ENCODE results near the gene CDC42EP2.
"Not testable (repeated sequence)": the region's sequence is repeated elsewhere in the genome, so short reads cannot be mapped to it uniquely, and the experiment has no call there.

Gene CDC42EP2

DNA sequence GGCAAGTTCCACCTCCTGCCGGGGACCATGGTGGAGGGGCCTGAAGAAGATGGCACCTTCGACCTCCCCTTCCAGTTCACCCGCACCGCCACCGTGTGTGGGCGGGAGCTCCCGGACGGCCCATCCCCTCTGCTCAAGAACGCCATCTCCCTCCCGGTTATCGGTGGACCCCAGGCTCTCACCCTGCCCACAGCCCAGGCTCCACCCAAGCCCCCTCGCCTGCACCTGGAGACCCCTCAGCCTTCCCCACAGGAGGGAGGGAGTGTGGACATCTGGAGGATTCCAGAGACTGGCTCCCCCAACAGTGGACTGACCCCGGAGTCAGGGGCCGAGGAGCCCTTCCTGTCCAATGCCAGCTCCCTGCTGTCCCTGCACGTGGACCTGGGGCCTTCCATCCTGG, 6.4 kb downstream of the CDC42EP2 start:
- DNase-seq: no peak

DNA sequence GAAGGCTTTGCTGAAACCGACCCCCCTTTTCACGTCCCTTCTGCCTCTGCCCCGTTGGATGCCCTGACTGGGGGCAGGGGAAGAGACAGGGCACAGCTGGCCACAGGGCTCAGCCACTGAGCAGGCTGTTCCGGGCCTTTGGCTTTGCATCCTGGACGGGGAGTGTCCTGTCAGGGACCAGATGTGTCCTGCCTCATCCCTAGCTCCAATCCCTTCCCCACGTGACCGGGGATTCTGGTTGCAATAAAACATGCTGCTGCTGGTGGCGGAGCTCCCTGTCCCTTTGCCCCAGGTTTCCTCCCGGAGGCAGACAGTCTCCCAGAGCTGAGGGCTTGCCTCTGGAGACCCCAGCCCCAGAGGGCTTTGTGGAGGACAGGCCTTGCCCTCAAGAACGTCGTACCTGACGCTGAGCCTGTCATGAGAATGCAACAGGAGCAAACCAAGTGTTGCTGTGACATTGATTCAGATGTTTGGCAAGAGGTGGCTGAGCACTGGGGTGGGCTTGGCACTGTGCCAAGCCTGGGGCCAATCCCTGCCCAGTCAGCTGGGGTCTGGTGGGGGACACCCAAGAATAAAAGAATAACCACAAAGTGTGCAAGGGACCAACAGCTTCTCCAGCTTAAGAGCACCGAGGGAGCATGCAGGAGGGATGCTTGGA, 7.3 kb downstream of the CDC42EP2 start:
- DNase-seq: no peak

DNA sequence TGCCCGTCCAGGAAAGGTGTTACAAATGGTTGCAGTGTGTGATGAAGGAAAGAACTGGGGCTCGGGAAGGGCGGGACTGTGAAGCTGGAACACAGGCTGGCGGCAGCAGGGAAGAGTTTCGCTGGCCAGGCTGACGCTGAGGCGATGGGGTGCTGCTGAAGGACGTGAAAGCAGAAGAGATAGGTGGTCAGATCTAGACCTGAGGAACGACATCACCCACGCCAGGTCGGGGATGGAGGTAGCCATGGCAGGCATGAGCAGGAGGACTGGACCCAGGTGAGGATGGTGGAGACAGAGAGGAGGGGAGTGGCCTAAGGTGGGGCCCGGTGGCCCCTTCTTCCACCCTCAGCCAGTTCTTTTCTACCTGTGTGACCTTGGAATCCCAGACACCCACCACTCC, 9.1 kb downstream of the CDC42EP2 start:
- DNase-seq: no peak

DNA sequence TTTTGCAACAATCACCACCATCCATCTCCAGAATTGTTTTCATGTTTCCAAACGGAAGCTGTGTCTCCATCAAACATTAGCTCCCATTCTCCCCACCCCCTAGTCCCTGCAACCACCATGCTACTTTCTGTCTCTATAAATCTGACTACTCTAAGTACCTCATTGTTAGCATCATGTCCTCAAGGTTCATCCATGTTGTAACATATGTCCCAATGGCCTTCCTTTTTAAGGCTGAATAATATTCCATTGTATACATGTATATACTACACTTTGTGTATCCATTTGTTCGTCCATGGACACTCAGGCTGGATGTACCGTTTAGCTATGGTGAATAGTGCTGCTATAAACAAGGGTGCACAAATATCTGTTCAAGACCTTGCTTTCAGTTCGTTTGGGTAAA, 10.8 kb downstream of the CDC42EP2 start:
- no peak for DNase-seq

DNA sequence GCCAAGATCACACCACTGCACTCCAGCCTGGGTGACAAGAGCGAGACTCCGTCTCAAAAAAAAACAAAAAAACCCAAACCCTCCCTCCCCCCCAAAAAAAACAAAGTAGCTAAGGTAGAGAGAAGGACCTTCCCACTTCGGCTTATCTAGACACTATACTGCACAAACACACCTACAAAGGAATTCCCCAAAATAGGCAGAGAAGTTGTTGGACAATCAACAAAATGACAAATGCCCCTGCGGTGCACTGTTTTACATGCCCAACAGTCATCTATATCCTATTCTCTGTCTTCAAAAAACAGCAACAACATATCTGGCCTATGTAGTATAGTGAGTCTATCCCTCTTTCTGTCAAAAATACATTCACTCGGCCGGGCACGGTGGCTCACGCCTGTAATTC, 12.4 kb downstream of the CDC42EP2 start:
- no peak for DNase-seq

DNA sequence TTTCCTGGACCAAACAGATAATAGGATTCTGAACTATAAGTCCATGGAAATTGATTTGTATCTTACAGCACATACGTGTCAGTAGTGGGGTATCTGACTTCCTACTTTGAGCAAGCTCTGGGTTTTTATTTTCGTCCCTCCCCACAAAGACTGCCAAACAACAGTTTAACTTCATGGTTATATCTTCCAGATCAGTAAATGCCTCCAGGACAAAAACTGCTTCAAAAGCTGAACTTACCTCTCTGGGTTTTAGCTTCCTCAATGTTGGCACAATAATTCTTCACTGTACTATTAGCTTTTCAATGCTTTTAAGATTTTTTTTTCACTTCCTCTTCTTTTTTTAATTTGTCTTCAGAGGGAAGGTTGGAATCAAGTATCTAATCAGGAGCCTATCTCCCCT, 14.8 kb downstream of the CDC42EP2 start:
- DNase-seq: no peak

DNA sequence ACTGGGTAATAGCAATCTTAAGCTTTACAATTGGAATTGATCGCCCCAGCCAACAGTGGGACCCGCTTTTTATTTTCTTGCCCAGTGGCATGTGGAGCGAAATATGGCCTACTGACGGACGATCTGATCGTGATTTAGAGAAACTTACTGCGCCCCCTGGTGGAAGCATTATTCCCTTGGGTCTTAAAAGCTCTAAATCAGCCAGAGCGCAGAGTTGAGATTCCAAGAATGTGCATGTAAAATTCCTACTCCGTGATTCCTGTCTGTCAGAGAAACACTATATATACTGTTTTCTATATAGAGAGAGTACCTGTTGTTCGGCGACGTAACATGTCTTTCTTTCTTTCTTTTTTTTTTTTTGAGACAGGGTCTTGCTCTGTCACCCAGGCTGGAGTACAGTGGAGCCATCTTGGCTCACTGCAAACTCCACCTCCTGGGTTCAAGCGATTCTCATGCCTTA, 15.3 kb downstream of the CDC42EP2 start:
- peak; percentile 85 to 90 for DNase-seq

DNA sequence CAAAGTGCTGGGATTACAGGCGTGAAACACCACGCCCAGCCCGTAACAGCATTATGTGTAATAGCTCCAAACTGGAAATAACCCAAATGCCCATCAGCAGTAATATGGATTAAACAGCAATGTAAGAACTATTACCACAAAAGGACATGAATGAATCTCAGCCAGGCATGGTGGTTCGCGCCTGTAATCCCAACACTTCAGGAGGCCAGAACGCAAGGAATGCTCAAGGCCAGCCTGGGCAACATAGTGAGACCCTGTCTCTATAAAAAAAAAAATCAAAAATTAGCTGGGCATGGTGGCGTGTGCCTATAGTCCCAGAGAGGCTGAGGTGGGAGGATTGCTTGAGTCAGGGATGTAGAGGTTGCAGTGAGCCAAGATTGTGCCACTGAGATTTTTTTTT, 15.9 kb downstream of the CDC42EP2 start:
- DNase-seq: no peak

DNA sequence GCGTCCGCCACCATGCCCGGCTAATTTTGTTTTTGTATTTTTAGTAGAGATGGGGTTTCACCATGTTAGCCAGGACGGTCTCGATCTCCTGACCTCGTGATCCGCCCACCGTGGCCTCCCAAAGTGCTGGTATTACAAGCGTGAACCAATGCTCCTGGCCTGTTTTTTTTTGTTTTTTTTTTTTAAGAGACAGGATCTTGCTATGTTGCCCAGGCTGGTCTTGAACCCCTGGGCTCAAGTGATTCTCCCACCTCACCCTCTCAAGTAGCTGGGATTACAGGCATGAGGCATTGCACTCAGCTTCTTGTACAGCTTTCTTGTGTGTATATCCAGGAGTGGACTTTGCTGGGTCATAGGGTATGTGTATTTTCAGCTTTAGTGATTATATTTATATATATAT, 17.9 kb downstream of the CDC42EP2 start:
- DNase-seq: not testable (repeated sequence)

DNA sequence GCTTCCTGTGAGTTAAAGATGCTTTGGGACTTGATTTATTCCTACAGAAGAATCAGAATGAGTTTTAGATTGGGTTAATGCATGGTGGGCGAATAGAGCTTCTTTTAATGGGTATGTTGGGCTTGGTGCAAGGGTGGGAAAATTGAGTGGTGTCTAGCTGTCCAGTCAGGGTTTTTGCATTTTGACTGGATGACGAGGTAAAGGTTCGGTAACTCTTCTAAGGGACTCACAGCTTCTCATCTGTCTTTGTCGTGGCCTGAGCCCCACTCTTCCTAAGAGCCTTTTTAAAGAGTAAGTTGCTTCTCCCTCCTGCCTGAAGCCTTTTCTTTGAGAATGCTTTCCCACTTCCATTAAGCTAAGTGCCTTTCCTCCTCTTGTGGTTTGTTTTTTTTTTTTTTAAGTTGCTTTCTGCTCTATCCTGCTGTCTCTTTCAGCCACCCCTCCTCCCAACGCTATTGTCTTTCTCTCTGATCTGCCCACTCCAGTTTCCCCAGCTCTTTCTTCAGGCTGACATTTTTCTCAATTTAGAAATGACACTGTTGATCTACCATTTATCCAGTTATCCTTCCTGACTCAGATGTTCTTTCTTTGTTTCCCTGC, 20.1 kb downstream of the CDC42EP2 start:
- DNase-seq: no peak

DNA sequence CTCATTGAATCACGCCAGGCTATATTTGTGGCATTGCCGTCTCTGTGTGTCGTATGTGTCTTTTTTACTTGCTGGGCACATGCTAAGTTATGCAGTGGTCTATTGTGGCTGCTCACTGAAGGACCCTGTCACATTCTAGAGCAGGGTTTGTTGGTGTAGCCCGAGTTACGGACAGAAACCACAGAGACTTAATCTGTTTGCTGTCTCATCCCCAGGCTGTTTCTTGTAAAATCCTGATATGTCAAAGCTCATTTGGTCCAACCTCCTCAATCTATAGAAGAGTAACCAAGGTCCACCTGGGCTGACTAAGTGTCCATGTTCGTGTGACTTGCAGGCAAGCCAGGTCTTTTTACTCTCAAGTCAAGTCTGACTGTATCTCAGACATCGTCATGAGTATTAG, 24.0 kb downstream of the CDC42EP2 start:
- DNase-seq: no peak

DNA sequence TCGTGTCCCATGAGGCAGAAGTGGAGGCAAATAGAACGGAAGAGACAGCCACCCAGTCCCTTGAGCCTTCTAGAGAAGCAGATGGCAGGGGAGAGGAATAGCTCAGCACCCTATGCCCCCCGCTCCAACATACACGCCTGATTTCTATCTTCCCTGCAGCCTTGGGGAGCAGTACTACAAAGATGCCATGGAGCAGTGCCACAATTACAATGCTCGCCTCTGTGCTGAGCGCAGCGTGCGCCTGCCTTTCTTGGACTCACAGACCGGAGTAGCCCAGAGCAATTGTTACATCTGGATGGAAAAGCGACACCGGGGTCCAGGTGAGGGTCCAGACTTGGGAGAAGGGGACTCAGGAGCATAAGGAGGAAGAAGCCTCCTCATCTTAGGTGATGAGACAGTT, 25.6 kb downstream of the CDC42EP2 start:
- no peak for DNase-seq

DNA sequence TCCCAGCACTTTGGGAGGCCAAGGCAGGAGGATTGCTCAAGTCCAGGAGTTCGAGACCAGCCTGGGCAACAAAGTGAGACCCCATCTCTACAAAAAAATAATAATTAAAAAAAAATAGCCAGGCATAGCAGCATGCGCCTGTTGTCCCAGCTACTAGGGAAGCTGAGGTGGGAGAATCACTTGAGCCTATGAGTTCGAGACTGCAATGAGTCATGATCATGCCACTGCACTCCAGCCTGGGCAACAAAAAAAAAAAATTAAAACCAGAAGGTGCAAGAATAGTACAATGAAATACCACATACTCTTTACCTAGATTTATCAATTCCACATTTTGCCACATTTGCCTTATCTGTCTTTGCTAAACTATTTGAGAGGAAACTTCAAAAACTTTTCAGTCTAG, 27.2 kb downstream of the CDC42EP2 start:
- no peak for DNase-seq

DNA sequence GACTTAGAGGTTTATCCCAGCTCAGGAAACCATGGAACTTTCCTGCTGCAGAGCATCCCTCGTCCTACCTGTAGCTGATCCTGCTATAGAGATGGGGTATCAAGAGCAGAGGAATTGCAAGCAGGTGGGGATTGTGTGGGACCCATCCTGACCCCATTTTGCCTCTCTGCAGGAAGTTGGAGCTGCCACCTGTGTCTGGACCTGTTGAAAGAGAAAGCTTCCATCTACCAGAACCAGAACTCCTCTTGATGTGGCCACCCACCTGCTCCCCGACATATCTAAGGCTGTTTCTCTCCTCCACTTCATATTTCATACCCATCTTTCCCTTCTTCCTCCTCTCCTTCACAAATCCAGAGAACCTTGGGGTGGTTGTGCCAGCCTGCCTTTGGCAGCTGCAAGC, 36.8 kb downstream of the CDC42EP2 start:
- DNase-seq: no peak

DNA sequence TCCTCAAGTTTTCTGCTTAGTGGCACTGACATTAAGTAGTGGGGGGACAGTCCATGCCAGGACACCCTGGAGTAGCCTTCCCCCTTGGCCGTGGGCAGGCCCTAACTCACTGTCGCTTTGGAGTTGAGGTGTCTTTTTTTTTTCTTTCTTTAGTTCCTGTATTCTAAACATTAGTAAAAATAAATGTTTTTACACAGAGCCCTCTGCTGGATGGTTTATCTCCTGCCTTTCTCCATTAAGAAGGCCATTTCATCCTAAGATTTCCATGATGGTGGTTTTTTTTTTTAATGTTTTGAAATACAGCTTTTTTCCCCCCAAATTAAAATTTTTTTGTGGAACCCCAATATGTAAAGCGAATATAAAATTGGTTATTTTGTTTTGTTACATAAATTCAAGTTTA, 38.1 kb downstream of the CDC42EP2 start:
- no peak for DNase-seq

DNA sequence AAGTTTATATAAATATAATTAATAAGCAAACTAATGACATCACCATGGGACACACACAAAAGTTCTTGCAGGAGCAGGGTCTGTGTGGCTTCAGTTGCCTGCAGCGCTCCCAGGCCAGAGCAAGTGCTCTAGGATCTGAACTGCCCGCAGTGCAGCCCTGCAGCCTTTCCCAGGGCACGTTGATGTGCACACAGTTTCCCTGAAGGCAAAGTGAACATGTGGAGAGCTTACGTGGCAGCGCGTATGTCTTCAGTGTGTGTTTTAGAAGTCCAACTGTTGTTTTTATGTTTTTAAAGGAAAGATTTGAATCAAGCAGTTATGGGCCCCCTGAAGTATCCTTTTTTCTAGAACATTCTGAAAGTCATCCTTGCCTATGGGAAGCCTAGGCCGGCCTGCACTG, 38.7 kb downstream of the CDC42EP2 start:
- no peak for DNase-seq

DNA sequence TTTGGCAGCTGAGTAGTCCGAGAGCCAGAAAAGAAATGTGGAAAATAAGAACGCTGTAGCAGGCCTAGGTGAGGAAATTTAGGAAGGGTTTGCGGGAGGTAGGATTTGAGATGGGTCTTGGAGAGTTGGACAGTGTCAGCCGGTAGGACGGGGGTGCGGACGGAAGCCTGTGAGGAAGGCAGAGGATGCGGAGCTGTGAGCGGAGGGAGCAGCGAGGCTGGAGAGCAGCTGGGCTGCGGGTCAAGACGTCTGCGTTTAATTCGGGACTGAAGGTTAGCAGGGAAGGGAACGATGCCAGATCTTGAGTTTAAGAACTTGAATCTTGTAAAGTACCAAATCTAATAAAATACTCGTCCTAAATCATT, 39.2 kb downstream of the CDC42EP2 start:
- no peak for DNase-seq

DNA sequence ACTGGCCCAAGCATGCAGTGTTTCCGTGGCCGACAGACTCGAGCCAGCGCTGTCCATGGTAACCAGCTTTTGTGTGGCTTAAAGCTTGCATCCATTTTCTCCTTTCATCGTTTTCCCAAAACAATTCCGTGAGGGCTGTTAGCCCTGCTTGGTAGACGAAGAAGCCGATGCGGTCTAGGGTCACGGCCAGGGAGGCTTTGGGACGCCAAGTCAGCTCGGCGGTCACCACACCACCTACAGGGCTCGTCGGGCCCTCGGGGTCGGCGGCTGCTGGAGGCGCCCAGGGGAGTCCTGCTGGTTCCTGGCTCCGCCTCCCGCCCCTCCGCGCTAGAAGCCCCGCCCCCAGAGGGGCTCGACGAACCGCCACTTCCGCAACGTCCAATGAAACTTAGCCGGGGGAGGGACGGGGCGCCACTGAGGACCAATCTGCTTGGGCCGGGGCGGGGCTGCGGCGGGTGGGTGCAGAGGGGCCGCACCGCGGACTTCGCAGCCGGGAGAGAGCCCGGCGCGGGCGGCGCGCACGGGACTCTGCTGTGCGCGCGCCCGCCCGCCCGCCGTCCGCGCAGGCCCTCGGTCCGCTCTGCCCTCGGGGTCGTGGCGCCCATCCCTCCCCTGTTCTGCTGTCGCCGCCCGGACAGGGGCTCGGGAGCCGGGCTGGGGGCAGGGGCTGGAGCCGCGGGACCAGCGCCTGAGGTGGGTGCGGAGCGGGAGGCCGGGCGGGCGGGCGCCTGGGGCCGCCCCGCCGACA, 39.8 kb downstream of the CDC42EP2 start, which contains the start of gene TIGD3:
Gene TIGD3, plus strand, starts transcription at position 487 of the 748 bp plus-strand sequence. CDS start 1,058 bp downstream, outside the sequence.
- DNase-seq: peak; percentile 95 to 97

DNA sequence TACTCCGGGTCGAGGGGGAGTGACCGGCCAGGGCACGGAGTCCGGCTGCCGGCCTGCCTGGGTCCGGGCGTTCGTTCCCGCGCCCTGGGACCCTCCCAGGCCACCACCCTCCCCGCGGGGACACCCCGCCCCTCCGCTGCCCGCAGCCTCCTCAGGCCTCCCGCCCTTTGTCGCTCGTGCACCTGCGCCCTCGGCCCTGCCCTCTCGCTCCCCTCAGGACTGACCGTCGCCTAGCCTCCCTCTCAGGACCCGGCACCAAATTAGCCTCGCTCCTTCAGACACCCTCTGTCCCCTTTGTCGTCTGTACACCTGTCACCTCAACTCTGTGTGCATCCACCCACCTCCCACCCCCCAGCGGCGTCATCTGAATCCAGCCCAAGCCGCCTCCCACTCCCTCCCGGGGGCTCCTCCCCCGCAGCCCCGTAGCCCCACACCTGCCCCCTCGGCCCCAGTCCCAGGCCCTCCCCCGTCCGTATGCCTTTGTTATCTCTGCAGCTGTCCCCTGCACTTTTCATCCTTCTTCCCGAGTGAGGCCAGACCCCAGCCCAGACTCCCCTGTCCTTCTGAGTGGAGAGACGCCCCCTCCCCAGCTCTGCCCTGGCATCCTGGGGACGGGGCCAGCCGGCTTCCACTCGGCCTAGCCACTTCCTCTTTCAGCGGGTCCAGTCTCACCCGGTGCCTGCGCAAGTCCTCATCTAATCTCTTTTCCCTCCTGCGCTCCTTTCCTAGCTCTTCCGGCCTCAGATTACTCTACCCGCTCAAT, 40.5 kb downstream of the CDC42EP2 start:
- peak; percentile 65 to 69 for DNase-seq

DNA sequence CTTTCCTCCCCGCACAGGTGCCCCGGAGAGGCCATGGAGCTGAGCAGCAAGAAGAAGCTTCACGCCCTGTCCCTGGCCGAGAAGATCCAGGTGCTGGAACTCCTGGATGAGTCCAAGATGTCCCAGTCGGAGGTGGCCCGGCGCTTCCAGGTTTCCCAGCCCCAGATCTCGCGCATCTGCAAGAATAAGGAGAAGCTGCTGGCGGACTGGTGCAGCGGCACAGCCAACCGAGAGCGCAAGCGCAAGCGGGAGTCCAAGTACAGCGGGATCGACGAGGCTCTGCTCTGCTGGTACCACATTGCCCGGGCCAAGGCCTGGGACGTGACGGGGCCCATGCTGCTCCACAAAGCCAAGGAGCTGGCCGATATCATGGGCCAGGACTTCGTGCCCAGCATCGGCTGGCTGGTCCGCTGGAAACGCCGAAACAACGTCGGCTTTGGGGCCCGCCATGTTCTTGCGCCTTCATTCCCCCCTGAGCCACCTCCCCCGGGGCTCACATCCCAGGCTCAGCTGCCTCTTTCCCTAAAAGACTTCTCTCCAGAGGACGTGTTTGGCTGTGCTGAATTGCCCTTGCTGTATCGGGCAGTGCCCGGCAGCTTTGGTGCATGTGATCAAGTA, 41.2 kb downstream of the CDC42EP2 start:
- no peak for DNase-seq

DNA sequence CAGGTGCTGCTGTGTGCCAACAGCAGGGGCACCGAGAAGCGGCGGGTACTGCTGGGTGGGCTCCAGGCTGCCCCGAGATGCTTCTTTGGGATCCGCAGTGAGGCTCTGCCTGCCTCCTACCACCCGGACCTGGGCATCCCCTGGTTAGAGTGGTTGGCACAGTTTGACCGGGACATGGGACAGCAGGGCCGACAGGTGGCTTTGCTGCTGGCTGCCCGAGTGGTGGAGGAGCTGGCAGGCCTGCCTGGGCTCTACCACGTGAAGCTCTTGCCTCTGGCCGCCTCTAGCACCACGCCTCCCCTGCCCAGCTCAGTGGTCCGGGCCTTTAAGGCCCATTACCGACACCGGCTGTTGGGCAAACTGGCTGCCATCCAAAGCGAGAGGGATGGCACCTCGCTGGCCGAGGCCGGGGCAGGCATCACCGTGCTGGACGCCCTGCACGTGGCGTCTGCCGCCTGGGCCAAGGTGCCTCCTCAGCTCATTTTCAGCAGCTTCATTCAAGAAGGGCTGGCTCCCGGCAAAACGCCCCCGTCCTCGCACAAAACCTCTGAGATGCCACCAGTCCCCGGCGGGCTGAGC, 41.8 kb downstream of the CDC42EP2 start:
- DNase-seq: no peak

DNA sequence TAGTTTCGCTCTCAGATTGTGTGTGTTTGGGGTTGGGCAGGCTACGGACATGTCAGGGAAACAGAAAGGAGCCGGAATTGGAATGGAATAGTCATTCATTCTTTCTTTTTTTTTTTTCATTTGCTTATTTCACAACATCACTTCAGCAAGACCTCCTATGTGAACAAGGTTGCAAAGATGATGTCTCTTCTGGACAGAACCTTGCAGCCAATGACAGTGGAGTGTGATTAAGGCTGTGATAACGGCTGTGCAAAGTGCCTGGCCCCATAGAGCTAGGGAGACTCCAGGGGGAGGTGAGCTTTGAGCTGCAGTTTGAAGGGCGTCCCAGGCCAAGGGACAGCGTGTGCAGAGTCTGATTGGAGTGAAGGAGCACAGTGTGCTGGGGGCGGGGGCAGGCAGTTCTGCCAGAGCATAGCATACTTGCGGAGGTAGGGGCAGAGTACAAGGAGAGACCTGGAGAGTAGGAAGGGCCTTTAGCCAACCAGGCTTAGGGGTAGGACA, 43.2 kb downstream of the CDC42EP2 start:
- DNase-seq: no peak
